Right ventricle myocardium inferior (tissue), 1 donor: ENCODE data around the gene TMC6. TPM values are rescaled to one million over a fixed set of nuclear protein-coding genes. Genes with fewer than 3 reads are reported as not detected.

Source experiments
- ATAC-seq: fragments of 200-7000 bp; cut with Tn5 transposase; one replicate; pipeline ENCODE4 v1.9.1; 2020; ENCODE audit warnings: mild to moderate bottlenecking, moderate library complexity
- DNase-seq: peaks from one replicate; pipeline ENCODE4 v3.0.0; 2021; ENCODE audit errors: missing footprints
- intact Hi-C: fragments of 100-400 bp; cut with DNase I; formaldehyde crosslinking; loops from one replicate; pipeline ENCODE4 v1.11.0; 2022
- total RNA-seq: library from RNA; stranded (reverse); fragmentation: NEBNext Ultra II Directional; extraction: Animal tissue kit (Norgen Biotek cat#: 25700); gene quantifications from one replicate; pipeline ENCODE4 v1.2.1, GENCODE V29; 2021
- donor health status: DM: no; HTN: yes; CAD: no; lungs with severe emphysema.

The TMC6 gene
- total RNA-seq, 1 donor from 2014 or later: 77.0 TPM

DNA sequence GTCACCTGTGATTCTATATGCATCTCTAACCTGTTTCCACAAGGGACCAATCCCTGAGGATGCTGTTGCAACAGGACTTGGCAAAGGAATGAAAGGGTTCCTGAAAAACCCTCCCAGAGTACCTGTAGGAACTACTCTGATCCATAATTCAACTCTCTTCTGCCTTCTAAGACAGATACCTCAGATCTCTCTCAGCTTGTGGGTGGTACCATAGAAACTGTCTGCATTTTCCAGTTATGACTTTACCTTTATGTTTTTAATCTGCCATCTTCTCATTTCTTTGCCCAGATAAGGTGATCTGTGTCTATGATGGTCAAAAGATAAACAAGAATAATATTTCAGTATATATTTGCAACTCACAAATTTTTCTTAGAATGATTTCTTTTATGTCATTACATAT lies 65.1 kb downstream of the TMC6 start:
- DNase-seq (no peak), ATAC-seq (no peak)
- intact Hi-C loops: no loop called here

DNA sequence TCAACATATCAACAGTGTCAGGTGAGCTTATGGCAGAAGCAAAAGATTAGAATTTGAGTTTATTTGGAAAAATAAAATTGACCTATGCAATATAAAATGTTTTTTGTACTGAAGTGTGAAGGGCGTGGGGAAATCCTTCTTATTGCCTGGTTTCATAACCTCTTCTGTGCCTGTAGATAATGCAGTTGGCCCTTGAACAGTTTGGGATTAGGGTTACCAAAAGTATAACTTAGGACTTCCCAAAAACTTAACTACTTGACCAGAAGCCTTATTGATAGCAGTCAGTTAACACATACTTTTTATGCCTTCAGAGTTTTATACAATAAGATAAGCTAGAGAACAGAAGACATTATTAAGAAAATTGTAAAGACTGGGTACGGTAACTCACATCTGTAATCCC lies 66.0 kb downstream of the TMC6 start:
- no peak for ATAC-seq
- intact Hi-C loops: no loop called here

More for the DNA sequence above, 66.0 kb downstream of the TMC6 start:
- no peak for DNase-seq

Other genes starting within 250 kb of the TMC6 start
- 21.0 TPM for gene TNRC6C, start 170.1 kb downstream of the TMC6 start, total RNA-seq
- 4.3 TPM for gene TMC8, start 2.0 kb upstream of the TMC6 start, total RNA-seq
- not detected for gene C17orf99, start 17.6 kb upstream of the TMC6 start, total RNA-seq
- 120 TPM for gene SYNGR2, start 39.8 kb upstream of the TMC6 start, total RNA-seq
- 5.2 TPM for gene TK1, start 58.3 kb upstream of the TMC6 start, total RNA-seq
- gene AFMID, start 58.6 kb upstream of the TMC6 start, total RNA-seq: 38.2 TPM
- 1.2 TPM for gene BIRC5, start 85.5 kb upstream of the TMC6 start, total RNA-seq
- not detected for gene TMEM235, start 102.9 kb upstream of the TMC6 start, total RNA-seq
- 12.2 TPM for gene SOCS3, start 231.3 kb upstream of the TMC6 start, total RNA-seq
- 16.7 TPM for gene PGS1, start 249.9 kb upstream of the TMC6 start, total RNA-seq